Astrocyte (in vitro differentiated cells and primary cell): ENCODE measurements around the gene SCGB3A1. TPM values are rescaled to one million over a fixed set of nuclear protein-coding genes. Genes with fewer than 3 reads are reported as not detected.

Experiments
- DNase-seq: peaks from one replicate; pipeline ENCODE4 v3.0.0-alpha.2; 2010; ENCODE audit warnings: low read depth
- FAIRE-seq: peaks from 2 replicates; lab custom pipeline; 2011; peaks lifted over from hg19 to GRCh38; lab: Jason Lieb, UNC
- H2AFZ ChIP-seq: 2 replicates; pipeline ENCODE4 v1.6.0; 2012; ENCODE audit warnings: low read depth, low read length, inconsistent platforms
- H3K27ac ChIP-seq: 2 replicates; pipeline ENCODE4 v1.5.1; 2011; ENCODE audit warnings: low read depth, low read length, inconsistent platforms
- H3K27me3 ChIP-seq: 2 replicates; pipeline ENCODE4 v1.6.0; 2011; ENCODE audit warnings: low read length, inconsistent platforms; ENCODE audit not compliant: insufficient read depth
- H3K36me3 ChIP-seq: 2 replicates; pipeline ENCODE4 v1.5.1; 2011; ENCODE audit warnings: low read length, inconsistent platforms; ENCODE audit not compliant: insufficient read depth
- H3K4me1 ChIP-seq: 2 replicates; pipeline ENCODE4 v1.5.1; 2011; ENCODE audit warnings: low read length, inconsistent platforms; ENCODE audit not compliant: insufficient read depth
- H3K4me2 ChIP-seq: 2 replicates; pipeline ENCODE4 v1.6.0; 2012; ENCODE audit warnings: low read length, inconsistent platforms
- H3K4me3 ChIP-seq: 2 replicates; pipeline ENCODE4 v1.5.1; 2011; ENCODE audit warnings: low read depth, mild to moderate bottlenecking, low read length, inconsistent platforms; ENCODE audit not compliant: insufficient read depth
- H3K79me2 ChIP-seq: 2 replicates; pipeline ENCODE4 v1.6.0; 2012; ENCODE audit warnings: mild to moderate bottlenecking, low read length, inconsistent platforms; ENCODE audit not compliant: insufficient read depth
- H3K9ac ChIP-seq: 2 replicates; pipeline ENCODE4 v1.6.0; 2012; ENCODE audit warnings: mild to moderate bottlenecking, low read length, inconsistent platforms
- H3K9me3 ChIP-seq: 2 replicates; pipeline ENCODE4 v1.5.1; 2012; ENCODE audit warnings: low read depth, mild to moderate bottlenecking, low read length, inconsistent platforms; ENCODE audit not compliant: insufficient read depth
- H4K20me1 ChIP-seq: 2 replicates; pipeline ENCODE4 v1.6.0; 2012; ENCODE audit warnings: low read length, inconsistent platforms; ENCODE audit not compliant: insufficient read depth
- H3K27ac Mint-ChIP-seq: one replicate; pipeline ENCODE4 v1.8.0; 2021; ENCODE audit warnings: mild to moderate bottlenecking, mixed read lengths; ENCODE audit not compliant: unreplicated experiment
- H3K27me3 Mint-ChIP-seq: one replicate; pipeline ENCODE4 v1.8.0; 2021; ENCODE audit warnings: low read depth, mixed read lengths; ENCODE audit not compliant: unreplicated experiment
- H3K36me3 Mint-ChIP-seq: one replicate; pipeline ENCODE4 v1.8.0; 2021; ENCODE audit warnings: low read depth, mixed read lengths; ENCODE audit not compliant: unreplicated experiment
- H3K4me1 Mint-ChIP-seq: one replicate; pipeline ENCODE4 v1.8.0; 2021; ENCODE audit warnings: low read depth, mixed read lengths; ENCODE audit not compliant: unreplicated experiment
- H3K4me3 Mint-ChIP-seq: one replicate; pipeline ENCODE4 v1.8.0; 2021; ENCODE audit warnings: mild to moderate bottlenecking, moderate library complexity, mixed read lengths; ENCODE audit not compliant: unreplicated experiment
- H3K9me3 Mint-ChIP-seq: one replicate; pipeline ENCODE4 v1.8.0; 2021; ENCODE audit warnings: mild to moderate bottlenecking, mixed read lengths; ENCODE audit not compliant: unreplicated experiment
- CTCF ChIP-seq: IDR thresholded peaks from 2 replicates; pipeline ENCODE4 v1.5.1; 2011; ENCODE audit warnings: low read depth, mild to moderate bottlenecking, inconsistent platforms, low read length, moderate library complexity; ENCODE audit not compliant: insufficient read depth
- EZH2 ChIP-seq: IDR thresholded peaks from 2 replicates; pipeline ENCODE4 v1.6.1; 2012; ENCODE audit warnings: mild to moderate bottlenecking, low read length, inconsistent platforms; ENCODE audit not compliant: insufficient read depth
- total RNA-seq: library from RNA; stranded (reverse); gene quantifications from 2 replicates; pipeline ENCODE4 v1.2.1, GENCODE V29; 2021

SCGB3A1 gene
- total RNA-seq, 1 donor from 2014 or later = not detected

DNA sequence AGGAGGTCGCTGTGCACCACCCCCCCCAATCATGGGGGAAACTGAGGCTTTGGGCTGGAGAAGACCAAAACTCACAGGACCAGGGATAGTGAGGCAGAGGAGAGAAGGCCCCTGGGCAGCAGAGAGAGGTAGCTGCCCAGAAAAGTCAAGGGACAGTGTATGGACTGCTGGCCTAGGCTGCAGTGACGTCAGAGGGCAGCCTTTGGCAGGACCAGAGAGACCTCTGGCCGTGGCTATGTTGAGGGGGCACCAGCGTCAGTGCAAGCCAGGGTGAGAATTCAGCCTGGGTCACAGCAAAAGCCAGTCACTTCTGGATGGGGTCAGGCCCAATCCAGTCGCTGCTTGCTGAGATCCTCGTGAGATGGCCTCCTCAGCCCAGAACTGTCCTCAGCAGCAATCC is 31.6 kb upstream of the SCGB3A1 start:
- Mint-ChIP-seq H3K9me3 (no peaks in the 10 kb centered on the region), H3K4me3 (no peak overlapping the region), H3K27ac (no peak overlapping the region), H3K4me1 (no peaks in the 10 kb centered on the region), H3K36me3 (no peaks in the 10 kb centered on the region), H3K27me3 (peaks cover 32% of the 10 kb centered on the region)
- H3K4me3 ChIP-seq = no peak overlapping the region
- FAIRE-seq (no peak), DNase-seq (no peak)
- H3K4me1 ChIP-seq = no peaks in the 10 kb centered on the region
- H3K4me2 ChIP-seq = no peak overlapping the region
- no peak overlapping the region for H3K9ac ChIP-seq
- no peaks in the 10 kb centered on the region for H3K36me3 ChIP-seq
- no peaks in the 10 kb centered on the region for H3K79me2 ChIP-seq
- peaks cover 3% of the 10 kb centered on the region for H3K27me3 ChIP-seq
- H3K27ac ChIP-seq = no peak overlapping the region
- H3K9me3 ChIP-seq = no peaks in the 10 kb centered on the region
- no peaks in the 10 kb centered on the region for H4K20me1 ChIP-seq
- H2AFZ ChIP-seq = no peak overlapping the region
- TF ChIP-seq EZH2 = no peak
- no peak for TF ChIP-seq CTCF

GRCh38 chr5:180621311-180621710 is 30.0 kb upstream of the SCGB3A1 start:
- no peak for DNase-seq
- Mint-ChIP-seq H3K36me3 (peaks cover 2% of the 10 kb centered on the region), H3K4me3 (no peak overlapping the region), H3K4me1 (no peaks in the 10 kb centered on the region), H3K27ac (no peak overlapping the region), H3K9me3 (no peaks in the 10 kb centered on the region), H3K27me3 (peaks cover 27% of the 10 kb centered on the region)
- H3K9me3 ChIP-seq = no peaks in the 10 kb centered on the region
- H3K79me2 ChIP-seq = no peaks in the 10 kb centered on the region
- no peak overlapping the region for H3K4me2 ChIP-seq
- no peaks in the 10 kb centered on the region for H4K20me1 ChIP-seq
- no peak overlapping the region for H3K27ac ChIP-seq
- H3K36me3 ChIP-seq = no peaks in the 10 kb centered on the region
- no peaks in the 10 kb centered on the region for H3K4me1 ChIP-seq
- FAIRE-seq = no peak
- H3K4me3 ChIP-seq = no peak overlapping the region
- peaks cover 5% of the 10 kb centered on the region for H3K27me3 ChIP-seq
- no peak for TF ChIP-seq EZH2
- no peak for TF ChIP-seq CTCF
- H2AFZ ChIP-seq = no peak overlapping the region
- no peak overlapping the region for H3K9ac ChIP-seq

- H3K4me2 ChIP-seq = no peak overlapping the region
- H3K36me3 Mint-ChIP-seq = peaks cover 4% of the 10 kb centered on the region
- H3K4me3 ChIP-seq = no peak overlapping the region
- H3K9me3 ChIP-seq = no peaks in the 10 kb centered on the region
- H3K9me3 Mint-ChIP-seq = no peaks in the 10 kb centered on the region
- H3K79me2 ChIP-seq = no peaks in the 10 kb centered on the region
- H3K27ac Mint-ChIP-seq = no peak overlapping the region
- no peak for FAIRE-seq
- peaks cover 5% of the 10 kb centered on the region for H3K27me3 ChIP-seq
- TF ChIP-seq EZH2 (no peak), CTCF (no peak)
- no peaks in the 10 kb centered on the region for H3K4me1 ChIP-seq
- H3K4me1 Mint-ChIP-seq = no peaks in the 10 kb centered on the region
- H3K9ac ChIP-seq = no peak overlapping the region
- H3K27ac ChIP-seq = no peak overlapping the region
- H3K4me3 Mint-ChIP-seq = no peak overlapping the region
- H4K20me1 ChIP-seq = no peaks in the 10 kb centered on the region
- no peaks in the 10 kb centered on the region for H3K36me3 ChIP-seq
- DNase-seq = no peak
- peaks cover 19% of the 10 kb centered on the region for H3K27me3 Mint-ChIP-seq
- H2AFZ ChIP-seq = no peak overlapping the region
Measured at GRCh38 chr5:180620014-180620413, 28.7 kb upstream of the SCGB3A1 start.
